GM18502 (cell line): ENCODE measurements around the gene RAD23A.
A peak's percentile ranks its signal among the peaks of the same experiment; 100 is the strongest.
"Not testable (repeated sequence)": the region's sequence is repeated elsewhere in the genome, so short reads cannot be mapped to it uniquely, and the experiment has no call there.

Experiments used
- ATAC-seq: cut with Tn5 transposase; IDR thresholded peaks from one replicate; pipeline ENCODE4 v1.9.1; 2021; ENCODE audit warnings: mild to moderate bottlenecking; ENCODE audit not compliant: unreplicated experiment, poor library complexity

The RAD23A gene

GRCh38 chr19:12953799-12954611 is 8.3 kb downstream of the RAD23A start:
- no peak for ATAC-seq

- ATAC-seq, result no peak
These were observed 8.9 kb downstream of the RAD23A start for GRCh38 chr19:12954612-12954962.

DNA sequence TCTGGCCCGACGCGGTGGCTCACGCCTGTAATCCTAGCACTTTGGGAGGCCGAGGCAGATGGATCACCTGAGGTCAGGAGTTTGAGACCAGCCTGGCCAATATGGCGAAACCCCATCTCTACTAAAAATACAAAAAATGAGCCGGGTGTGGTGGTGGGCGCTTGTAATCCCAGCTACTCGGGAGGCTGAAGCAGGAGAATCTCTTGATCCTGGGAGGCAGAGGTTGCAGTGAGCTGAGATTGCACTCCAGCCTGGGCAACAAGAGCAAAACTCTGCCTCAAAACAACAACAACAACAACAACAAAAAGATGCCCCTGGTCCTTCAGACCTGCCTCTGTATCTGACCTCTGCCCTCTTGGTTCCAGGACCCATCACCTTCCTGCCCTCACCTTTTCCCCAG is 9.9 kb downstream of the RAD23A start:
- not testable (repeated sequence) for ATAC-seq

DNA sequence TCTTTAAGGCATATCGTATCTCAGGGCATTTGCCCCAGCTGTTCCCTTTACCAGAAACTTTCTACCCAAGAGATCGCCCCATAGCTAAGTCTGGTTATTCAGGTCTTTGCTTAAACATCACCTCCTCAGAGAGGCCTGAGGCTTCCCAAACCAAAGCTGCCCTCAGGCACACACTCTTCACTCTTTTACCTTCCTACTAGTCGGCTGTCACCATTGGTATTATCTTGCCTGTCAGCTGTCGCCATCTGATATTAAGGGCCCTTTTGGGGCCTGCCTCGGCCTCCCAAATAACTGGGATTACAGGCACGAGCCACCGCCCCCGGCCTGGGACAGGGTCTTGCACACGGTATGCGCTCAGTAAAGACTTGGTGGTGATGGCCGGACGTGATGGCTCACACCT is 10.3 kb downstream of the RAD23A start:
- no peak for ATAC-seq

DNA sequence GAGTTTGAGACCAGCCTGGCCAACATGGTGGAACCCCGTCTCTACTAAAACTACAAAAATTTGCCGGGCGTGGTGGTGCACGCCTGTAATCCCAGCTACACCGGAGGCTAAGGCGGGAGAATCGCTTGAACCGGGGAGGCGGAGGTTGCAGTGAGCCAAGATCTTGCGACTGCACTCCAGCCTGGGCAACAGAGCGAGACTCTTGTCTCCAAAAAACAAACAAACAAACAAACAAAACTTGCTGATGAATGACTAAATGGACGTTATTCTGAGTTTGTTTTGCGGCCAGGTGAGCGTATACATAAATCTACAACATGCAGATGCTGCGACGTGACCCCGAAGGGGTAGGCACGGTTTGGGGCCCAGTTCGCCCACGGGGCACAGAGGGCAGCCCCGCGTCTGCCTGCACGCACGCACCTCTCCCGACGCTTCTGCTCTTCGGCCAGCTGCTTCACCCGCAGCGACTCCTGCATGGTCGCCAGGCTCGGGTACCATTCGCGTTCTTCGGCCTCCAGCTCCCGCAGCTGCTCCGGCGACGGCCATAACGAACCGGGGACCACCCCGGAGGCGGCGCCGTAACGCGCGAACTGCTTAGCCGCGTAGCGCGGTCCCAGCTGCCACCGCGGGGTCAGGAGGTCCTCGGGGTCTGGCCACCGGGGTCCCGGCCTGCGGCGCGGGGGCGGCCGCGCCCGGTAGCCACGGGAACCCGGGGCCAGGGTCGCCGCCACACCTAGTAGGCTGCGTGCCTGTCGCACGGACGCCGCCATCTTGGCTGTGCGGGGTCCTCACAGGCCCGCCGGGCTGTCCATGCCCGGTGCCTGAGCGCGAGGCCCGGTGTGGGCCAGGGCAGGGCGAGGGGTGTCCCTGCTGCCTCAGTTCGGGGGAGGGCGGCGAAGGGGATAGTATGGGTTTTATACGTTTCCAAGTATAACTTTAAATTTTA is 11.1 kb downstream of the RAD23A start, which contains the start of gene GADD45GIP1:
Gene GADD45GIP1, minus strand, starts transcription at position 778 of the 943 bp plus-strand sequence. Its CDS starts 11 bp downstream, at position 767.
- ATAC-seq, result peak; percentile 73

GRCh38 chr19:12957389-12957952 is 11.8 kb downstream of the RAD23A start:
- ATAC-seq, result not testable (repeated sequence)

DNA sequence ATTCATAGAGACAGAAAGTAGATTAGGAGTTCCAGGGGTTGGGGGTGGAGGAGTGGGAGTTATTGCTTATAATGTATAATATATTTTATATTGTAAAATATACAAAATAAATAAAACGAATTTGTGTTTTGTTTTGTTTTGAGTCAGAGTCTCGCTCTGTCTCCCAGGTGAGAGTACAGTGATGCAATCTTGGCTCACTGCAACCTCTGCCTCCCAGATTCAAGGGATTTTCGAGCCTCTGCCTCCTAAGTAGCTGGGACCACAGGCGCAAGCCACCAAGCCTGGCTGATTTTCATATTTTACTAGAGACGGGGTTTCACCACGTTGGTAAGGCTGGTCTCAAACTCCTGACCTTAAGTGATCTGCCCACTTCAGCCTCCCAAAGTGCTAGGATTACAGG is 13.8 kb downstream of the RAD23A start:
- ATAC-seq, result no peak

DNA sequence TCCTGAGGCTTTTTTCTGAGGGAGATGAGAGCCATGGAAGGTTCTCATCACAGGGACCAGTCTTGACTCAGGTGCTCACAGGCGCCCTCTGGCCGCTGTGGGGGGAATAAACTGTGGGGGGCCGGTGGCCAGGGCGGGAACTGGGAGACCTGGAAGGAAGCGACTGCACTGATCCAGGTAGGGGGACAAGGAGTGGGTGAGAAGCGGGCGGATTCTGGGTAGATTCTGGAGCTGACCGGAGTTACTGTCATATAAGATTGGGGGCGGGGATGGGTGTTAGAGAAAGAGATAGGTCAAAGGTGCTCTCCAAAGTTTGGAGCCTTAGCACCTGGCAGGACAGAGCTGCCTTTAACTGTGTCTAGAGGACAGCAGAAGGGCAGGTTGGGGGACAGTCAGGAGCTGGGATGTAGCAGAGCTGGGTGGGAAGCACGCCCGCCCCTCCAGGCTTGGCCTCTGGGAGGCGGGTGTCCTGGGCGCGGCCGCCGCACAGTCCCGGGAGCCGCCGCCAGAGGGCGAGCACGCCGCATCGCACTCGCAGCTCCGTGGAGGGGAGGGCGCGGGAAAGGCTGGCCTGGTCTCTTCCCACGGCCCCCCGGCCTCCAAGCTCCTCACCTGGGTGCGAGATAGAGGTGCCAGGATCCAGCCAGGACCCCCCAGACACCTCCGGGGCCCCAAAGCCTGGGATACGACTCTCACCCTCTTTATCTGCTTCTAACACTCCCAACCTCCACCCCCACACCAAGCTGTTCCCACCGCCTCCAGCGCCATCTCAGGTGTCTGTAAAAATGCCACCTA is 19.6 kb downstream of the RAD23A start:
- peak; percentile 75 for ATAC-seq

DNA sequence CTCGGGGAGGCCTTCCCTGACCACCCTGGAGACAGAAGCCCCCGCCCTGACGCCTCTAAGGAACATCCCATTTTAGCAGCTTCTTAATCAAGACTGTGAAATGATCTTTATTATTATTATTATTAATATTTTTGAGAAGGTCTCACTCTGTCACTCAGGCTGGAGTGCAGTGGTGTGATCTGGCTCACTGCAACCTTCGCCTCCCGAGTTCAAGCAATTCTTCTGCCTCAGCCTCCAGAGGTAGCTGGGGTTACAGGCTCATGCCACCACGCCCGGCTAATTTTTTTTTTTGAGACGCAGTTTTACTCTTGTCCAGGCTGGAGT is 20.1 kb downstream of the RAD23A start:
- ATAC-seq, result no peak

DNA sequence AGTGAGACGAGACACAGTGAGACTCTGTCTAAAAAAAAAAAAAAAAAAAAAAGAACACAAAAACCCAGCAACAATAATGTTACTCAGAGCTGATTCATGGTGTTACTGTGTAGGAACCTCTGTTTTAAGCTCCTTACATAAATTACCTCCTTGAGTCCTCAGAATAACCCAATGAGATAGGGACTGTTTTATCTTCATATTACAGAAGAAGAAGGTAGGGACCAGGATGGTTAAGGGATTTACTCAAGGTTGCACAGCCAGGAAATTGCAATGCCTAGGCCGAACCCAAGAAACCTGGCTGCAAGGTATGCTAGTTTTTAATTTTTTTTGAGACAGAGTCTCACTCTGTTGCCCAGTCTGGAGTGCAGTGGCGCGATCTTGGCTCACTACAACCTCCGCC is 22.2 kb downstream of the RAD23A start:
- no peak for ATAC-seq

GRCh38 chr19:12969292-12969988 is 23.8 kb downstream of the RAD23A start, which contains the start of gene DAND5:
Gene DAND5, plus strand, starts transcription at chr19:12969576. Its CDS starts 85 bp downstream, at chr19:12969661.
- no peak for ATAC-seq

DNA sequence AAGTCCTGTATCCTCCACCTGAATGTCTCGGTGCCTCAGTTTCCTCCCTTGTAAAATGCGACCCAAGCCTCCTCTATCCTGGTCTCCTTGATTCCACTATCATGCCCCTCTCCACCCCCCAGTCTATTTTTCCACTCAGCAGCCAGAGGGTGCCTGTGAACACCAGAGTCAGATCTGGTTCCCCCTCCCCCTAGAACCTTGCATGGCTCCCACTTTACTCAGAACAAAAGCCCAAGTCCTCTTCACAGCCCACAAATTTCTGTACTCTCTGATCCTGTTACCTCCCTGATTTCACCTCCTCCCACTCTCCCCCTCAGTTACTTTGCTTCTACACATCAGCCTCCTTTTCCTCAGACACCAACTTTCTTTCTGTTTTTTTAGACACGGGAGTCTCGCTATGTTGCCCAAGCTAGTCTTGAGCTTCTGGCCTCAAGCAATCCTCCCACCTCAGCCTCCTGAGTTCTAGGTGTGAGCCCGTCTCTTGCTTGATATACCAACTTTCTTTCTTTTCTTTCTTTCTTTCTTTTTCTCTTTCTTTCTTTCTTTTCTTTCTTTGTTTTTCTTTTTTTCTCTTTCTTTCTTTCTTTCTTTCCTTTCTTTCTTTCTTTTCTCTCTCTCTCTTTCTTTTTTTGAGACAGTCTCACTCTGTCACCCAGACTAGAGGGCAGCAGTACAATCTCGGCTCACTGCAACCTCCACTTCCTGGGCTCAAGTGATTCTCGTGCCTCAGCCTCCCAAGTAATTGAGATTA is 24.6 kb downstream of the RAD23A start:
- no peak for ATAC-seq

DNA sequence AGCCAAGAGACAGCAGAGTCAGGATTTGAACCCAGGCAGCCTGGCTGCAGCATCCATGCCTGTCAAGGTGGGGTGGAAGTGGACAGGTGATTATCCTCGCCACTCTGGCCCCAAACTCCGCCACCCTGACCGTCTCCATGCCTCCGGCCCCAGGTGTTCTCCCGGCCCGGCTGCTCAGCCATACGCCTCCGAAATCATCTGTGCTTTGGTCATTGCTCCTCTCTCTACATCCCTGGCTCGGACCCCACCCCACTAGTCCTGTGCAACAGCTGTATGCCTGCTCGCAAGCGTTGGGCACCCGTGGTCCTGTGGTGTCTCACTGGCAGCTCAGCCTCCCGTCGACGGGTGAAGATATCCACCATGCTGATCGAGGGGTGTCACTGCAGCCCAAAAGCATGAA is 27.6 kb downstream of the RAD23A start:
- ATAC-seq, result no peak

- ATAC-seq, result no peak
These were observed 28.9 kb downstream of the RAD23A start for GRCh38 chr19:12974301-12975220.

DNA sequence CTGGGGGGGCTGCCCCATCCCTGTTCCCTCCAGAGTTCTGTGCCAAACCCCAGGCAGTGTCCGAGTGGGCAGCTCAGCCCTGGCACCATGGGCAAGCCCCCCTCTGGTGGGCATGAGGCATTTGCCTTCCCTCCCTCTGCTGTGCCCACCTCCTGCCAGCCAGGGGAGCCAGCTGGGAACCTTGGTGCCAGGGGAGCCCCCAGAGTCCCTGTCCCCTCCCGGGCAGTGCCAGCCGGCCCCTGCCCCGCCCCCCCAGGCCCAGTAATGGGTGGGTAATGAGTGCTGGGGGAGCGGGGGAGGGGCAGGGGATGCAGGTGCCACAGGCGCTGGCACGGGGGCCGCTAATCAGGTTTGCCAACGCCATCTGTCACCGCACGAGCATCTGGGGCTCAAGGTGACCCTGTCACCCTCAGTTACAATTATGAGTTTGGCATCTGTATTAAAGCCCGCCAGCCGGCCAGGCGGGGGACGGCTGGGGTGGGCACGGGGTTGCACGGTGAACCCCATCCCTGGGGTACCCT is 29.6 kb downstream of the RAD23A start:
- ATAC-seq, result no peak

GRCh38 chr19:12976109-12976508 is 30.4 kb downstream of the RAD23A start:
- ATAC-seq, result not testable (repeated sequence)

- ATAC-seq, result no peak
These were observed 34.3 kb downstream of the RAD23A start for GRCh38 chr19:12979974-12980373.

- ATAC-seq, result no peak
These were observed 37.0 kb downstream of the RAD23A start for GRCh38 chr19:12982648-12983047.
